Peyer's patch (tissue), 4 donors: ENCODE measurements around the gene LCTL.

Source experiments
- CTCF ChIP-seq, 6 experiments: fragments of 450-650 bp in 4 of 6; fragments of 200-600 bp in 2 of 6; sonication (generic) in 1 of 6; IDR thresholded peaks; one replicate each; pipeline ENCODE4 v1.5.1; 2017 to 2019; ENCODE audit warnings: antibody characterized with exemption in 6 of 6, mild to moderate bottlenecking in 3 of 6, moderate library complexity in 1 of 6
- POLR2A ChIP-seq, 2 donors: fragments of 450-650 bp; IDR thresholded peaks; one replicate each; pipeline ENCODE4 v1.5.1; 2017; ENCODE audit warnings: antibody characterized with exemption in 2 of 2, mild to moderate bottlenecking in 2 of 2, moderate library complexity in 2 of 2

DNA sequence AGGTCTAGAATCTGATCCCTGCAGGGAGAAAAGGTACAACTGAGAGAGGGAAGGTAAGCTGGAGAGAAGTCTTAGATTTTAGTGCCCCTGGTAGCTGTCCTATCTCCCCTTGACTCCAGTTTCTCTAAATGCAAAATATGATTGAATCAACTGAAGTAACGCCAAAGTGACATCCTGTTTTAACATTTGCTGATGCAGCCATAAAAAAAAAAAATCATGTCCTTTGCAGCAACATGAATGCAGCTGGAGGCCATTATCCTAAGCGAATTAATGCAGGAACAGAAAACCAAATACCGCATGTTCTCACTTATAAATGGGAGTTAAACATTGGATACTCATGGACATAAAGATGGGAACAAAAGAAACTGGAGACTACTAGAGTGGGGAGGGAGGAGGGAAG, 42.4 kb upstream of the LCTL start:
- TF ChIP-seq CTCF (IDR thresholded peaks at IDR 0.05) (no peak), POLR2A (IDR thresholded peaks at IDR 0.05) (no peak)
